ENCODE results near the gene APOH. TPM values are rescaled to one million over a fixed set of nuclear protein-coding genes. Genes with fewer than 3 reads are reported as not detected.

The APOH gene
- total and polyA plus RNA-seq, 2 of the 8 experiments (the other 6 are each of a cell fraction or from before 2014, with no cell fraction given) = not detected

- no peak for TF ChIP-seq ATF2 (IDR thresholded peaks at IDR 0.05; ENCODE audit: low read length)
- TF ChIP-seq RXRA (IDR thresholded peaks at IDR 0.05; ENCODE audit: insufficient read depth, low read depth, low read length) = no peak
- no peak for TF ChIP-seq CHD7 (IDR thresholded peaks at IDR 0.05; ENCODE audit: insufficient replicate concordance, low read length)
Observed at GRCh38 chr17:66171692-66172091, 57.5 kb downstream of the APOH start (continued).

Data from H1 (cell line).